Measurements from ENCODE around the gene MYZAP. TPM values are rescaled to one million over a fixed set of nuclear protein-coding genes. Genes with fewer than 3 reads are reported as not detected.

Gene MYZAP
- total and polyA plus RNA-seq, 2 of the 8 experiments (the other 6 are each of a cell fraction or from before 2014, with no cell fraction given) = 0.41 to 0.65 TPM

GRCh38 chr15:57654153-57654852 is 62.6 kb downstream of the MYZAP start:
- H3K36me3 ChIP-seq (ENCODE audit: control insufficient read depth in 2 of 4, insufficient read depth in 4 of 4, low read length in 3 of 4) = no peaks in the 10 kb centered on the region
- no peak overlapping the region for H2BK120ac ChIP-seq (replicated peaks; ENCODE audit: low read depth, low read length)
- H4K5ac ChIP-seq (ENCODE audit: insufficient read length, low read depth, low read length) = no peak overlapping the region
- ChIA-PET CTCF (ENCODE audit: partially characterized antibody) (interaction anchor here (0.7 to 4.2 kb wide), 11 partner anchors 8 to 417 kb away, joined by 3 to 24 read pairs (median 4); no protein-coding TSS in a partner anchor), POLR2A (ENCODE audit: partially characterized antibody) (no interaction called here)
- no peak overlapping the region for H3K23ac ChIP-seq (ENCODE audit: insufficient read length)
- H3K14ac ChIP-seq (ENCODE audit: insufficient read length) = no peak overlapping the region
- H3K79me2 ChIP-seq (ENCODE audit: control insufficient read depth in 1 of 2, insufficient read depth in 2 of 2, low read length in 2 of 2) = no peaks in the 10 kb centered on the region
- TF ChIP-seq ZNF274 (IDR thresholded peaks at IDR 0.05; ENCODE audit: borderline replicate concordance, extremely low read depth, low read length) = no peak
- no peak overlapping the region for H3K9ac ChIP-seq (replicated peaks in 1 of 4; ENCODE audit: extremely low read depth in 1 of 4, low read depth in 3 of 4, low read length in 3 of 4)
- H2BK20ac ChIP-seq (ENCODE audit: low read length) = no peak overlapping the region
- no peak overlapping the region for H3K4ac ChIP-seq (replicated peaks; ENCODE audit: insufficient read length, low read depth, low read length)
- no peak overlapping the region for H2AK5ac ChIP-seq (ENCODE audit: low read depth, low read length)
- FAIRE-seq (no peak), DNase-seq (ENCODE audit: low read depth in 1 of 2, low spot score in 2 of 2) (no peak)
- no peak overlapping the region for H2AFZ ChIP-seq (ENCODE audit: low read length)
- H2BK12ac ChIP-seq (ENCODE audit: low read depth, low read length) = no peak overlapping the region
- no peak overlapping the region for H2BK15ac ChIP-seq (ENCODE audit: low read length)
- H3K9me3 ChIP-seq (ENCODE audit: insufficient read depth in 2 of 2, low read depth in 1 of 2, low read length in 1 of 2) = no peaks in the 10 kb centered on the region
- H3K27ac ChIP-seq (ENCODE audit: low read depth, low read length) = no peak overlapping the region
- H3K79me1 ChIP-seq (ENCODE audit: low read depth, low read length) = no peaks in the 10 kb centered on the region
- no peak overlapping the region for H3K56ac ChIP-seq (replicated peaks; ENCODE audit: insufficient read length, low read depth, low read length)
- H3K27me3 ChIP-seq (replicated peaks in 1 of 4; ENCODE audit: control insufficient read depth in 3 of 4, extremely low read depth in 1 of 4, insufficient read depth in 3 of 4, low read length in 3 of 4) = no peaks in the 10 kb centered on the region
- H4K20me1 ChIP-seq (replicated peaks in 1 of 2; ENCODE audit: control insufficient read depth in 1 of 2, insufficient read depth in 2 of 2, low read length in 2 of 2) = no peaks in the 10 kb centered on the region
- H3K23me2 ChIP-seq (ENCODE audit: low read depth, low read length) = no peaks in the 10 kb centered on the region; the same call in 1 of the 2 replicates
- 86% methylated on average over 6 of the region's 6 CpGs; no CpG with 5 or more reads in 1 of the 2 experiments for WGBS, 2 experiments (ENCODE audit: extremely low coverage in 1 of 2, insufficient coverage in 1 of 2, insufficient read length in 1 of 2, insufficient replicate concordance in 2 of 2, low coverage in 1 of 2, low lambda C conversion rate in 2 of 2, missing lambda C conversion rate in 1 of 2)
- H3K4me3 ChIP-seq (ENCODE audit: extremely low read depth in 1 of 4, insufficient read depth in 2 of 4, low read depth in 3 of 4, low read length in 4 of 4) = no peak overlapping the region
- H2BK5ac ChIP-seq (ENCODE audit: low read depth, low read length) = no peak overlapping the region
- no peak overlapping the region for H4K8ac ChIP-seq (ENCODE audit: extremely low read depth, insufficient read depth, low read length)
- H3K4me1 ChIP-seq (replicated peaks in 1 of 4; ENCODE audit: control insufficient read depth in 3 of 4, insufficient read depth in 4 of 4, low read length in 3 of 4) = no peaks in the 10 kb centered on the region
- no peak overlapping the region for H3K4me2 ChIP-seq (ENCODE audit: insufficient read depth in 1 of 2, low read depth in 2 of 2, low read length in 2 of 2)
- no peak overlapping the region for H3K18ac ChIP-seq (ENCODE audit: extremely low read depth, low read length)
- H4K91ac ChIP-seq (replicated peaks; ENCODE audit: insufficient read length, low read length) = no peak overlapping the region

All from H1 (cell line).